ENCODE data around the gene GRIK5.

The GRIK5 gene

GRCh38 chr19:42068756-42069571 is 1.0 kb downstream of the GRIK5 start:
- H3K4me3 ChIP-seq (ENCODE audit: low read depth, low read length) = no peak overlapping the region
- TF ChIP-seq CTCF (IDR thresholded peaks at IDR 0.05; ENCODE audit: low read depth, low read length, missing control alignments) = no peak
- no peak for DNase-seq (ENCODE audit: low read depth)

GRCh38 chr19:42068361-42068755 is 1.6 kb downstream of the GRIK5 start:
- no peak for TF ChIP-seq CTCF (IDR thresholded peaks at IDR 0.05; ENCODE audit: low read depth, low read length, missing control alignments)
- DNase-seq (ENCODE audit: low read depth) = no peak
- no peak overlapping the region for H3K4me3 ChIP-seq (ENCODE audit: low read depth, low read length)

GRCh38 chr19:42067315-42067888 is 2.6 kb downstream of the GRIK5 start:
- H3K4me3 ChIP-seq (ENCODE audit: low read depth, low read length) = no peak overlapping the region
- DNase-seq (ENCODE audit: low read depth) = no peak
- TF ChIP-seq CTCF (IDR thresholded peaks at IDR 0.05; ENCODE audit: low read depth, low read length, missing control alignments) = no peak

- TF ChIP-seq CTCF (IDR thresholded peaks at IDR 0.05; ENCODE audit: low read depth, low read length, missing control alignments) = no peak
- H3K4me3 ChIP-seq (ENCODE audit: low read depth, low read length) = no peak overlapping the region
- no peak for DNase-seq (ENCODE audit: low read depth)
Observed at GRCh38 chr19:42066075-42066754, 3.8 kb downstream of the GRIK5 start.

- H3K4me3 ChIP-seq (ENCODE audit: low read depth, low read length) = no peak overlapping the region
- no peak for TF ChIP-seq CTCF (IDR thresholded peaks at IDR 0.05; ENCODE audit: low read depth, low read length, missing control alignments)
- DNase-seq (ENCODE audit: low read depth) = no peak
Observed at GRCh38 chr19:42065511-42065910, 4.5 kb downstream of the GRIK5 start.

- TF ChIP-seq CTCF (IDR thresholded peaks at IDR 0.05; ENCODE audit: low read depth, low read length, missing control alignments) = no peak
- no peak overlapping the region for H3K4me3 ChIP-seq (ENCODE audit: low read depth, low read length)
- no peak for DNase-seq (ENCODE audit: low read depth)
Observed at GRCh38 chr19:42065051-42065450, 5.0 kb downstream of the GRIK5 start.

Data from GM12864 (cell line).